Measurements from ENCODE around the gene MYH11.
"Not testable (repeated sequence)": the region's sequence is repeated elsewhere in the genome, so short reads cannot be mapped to it uniquely, and the experiment has no call there.

The MYH11 gene

GRCh38 chr16:15701975-15702970, 154.6 kb downstream of the MYH11 start:
- Mint-ChIP-seq H3K4me3 (no peak overlapping the region), H3K4me1 (no peaks in the 10 kb centered on the region), H3K36me3 (ENCODE audit: low read depth) (peaks cover 31% of the 10 kb centered on the region), H3K9me3 (no peaks in the 10 kb centered on the region), H3K27me3 (ENCODE audit: low read depth) (no peaks in the 10 kb centered on the region), H3K27ac (peak overlapping the region in 1 of 3 experiments; percentile 45)
- TF ChIP-seq CTCF (IDR thresholded peaks at IDR 0.05; ENCODE audit: unreplicated experiment in 3 of 3): no peak

- Mint-ChIP-seq H3K27ac (no peak overlapping the region), H3K4me3 (no peak overlapping the region), H3K36me3 (ENCODE audit: low read depth) (peaks cover 35% of the 10 kb centered on the region), H3K9me3 (no peaks in the 10 kb centered on the region), H3K4me1 (no peaks in the 10 kb centered on the region), H3K27me3 (ENCODE audit: low read depth) (no peaks in the 10 kb centered on the region)
- TF ChIP-seq CTCF (IDR thresholded peaks at IDR 0.05; ENCODE audit: unreplicated experiment in 3 of 3): no peak
These were observed 155.5 kb downstream of the MYH11 start for GRCh38 chr16:15701367-15701766.

GRCh38 chr16:15699819-15700218, 157.0 kb downstream of the MYH11 start:
- Mint-ChIP-seq H3K4me3 (no peak overlapping the region), H3K9me3 (no peaks in the 10 kb centered on the region), H3K36me3 (ENCODE audit: low read depth) (peaks cover 43% of the 10 kb centered on the region), H3K27ac (no peak overlapping the region), H3K27me3 (ENCODE audit: low read depth) (no peaks in the 10 kb centered on the region), H3K4me1 (no peaks in the 10 kb centered on the region)
- no peak for TF ChIP-seq CTCF (IDR thresholded peaks at IDR 0.05; ENCODE audit: unreplicated experiment in 3 of 3)

- H3K27ac Mint-ChIP-seq: no peak overlapping the region
- no peaks in the 10 kb centered on the region for H3K9me3 Mint-ChIP-seq
- no peaks in the 10 kb centered on the region for H3K27me3 Mint-ChIP-seq (ENCODE audit: low read depth)
- peaks cover 53% of the 10 kb centered on the region for H3K36me3 Mint-ChIP-seq (ENCODE audit: low read depth)
- H3K4me1 Mint-ChIP-seq: no peaks in the 10 kb centered on the region
- TF ChIP-seq CTCF (IDR thresholded peaks at IDR 0.05; ENCODE audit: unreplicated experiment in 3 of 3): no peak
- H3K4me3 Mint-ChIP-seq: no peak overlapping the region
These were observed 162.3 kb downstream of the MYH11 start for GRCh38 chr16:15694499-15694898.

DNA sequence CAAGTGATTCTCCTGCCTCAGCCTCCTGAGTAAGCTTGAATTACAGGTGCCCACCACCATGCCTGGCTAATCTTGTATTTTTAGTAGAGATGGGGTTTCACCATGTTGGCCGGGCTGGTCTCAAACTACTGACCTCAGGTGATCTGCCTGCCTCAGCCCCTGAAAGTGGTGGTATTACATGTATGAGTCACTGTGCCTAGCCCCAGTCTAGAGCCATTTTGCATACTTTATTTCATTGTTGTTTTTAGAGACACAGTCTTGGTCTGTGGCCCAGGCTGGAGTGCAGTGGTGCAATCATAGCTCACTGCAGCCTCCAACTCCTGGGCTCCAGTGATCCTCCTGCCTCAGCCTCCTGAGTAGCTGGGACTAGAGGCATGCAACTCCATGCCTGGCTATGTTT, 164.3 kb downstream of the MYH11 start:
- not testable (repeated sequence) for H3K9me3 Mint-ChIP-seq; H3K4me3 Mint-ChIP-seq; H3K27ac Mint-ChIP-seq; H3K27me3 Mint-ChIP-seq (ENCODE audit: low read depth); H3K4me1 Mint-ChIP-seq
- peaks cover 56% of the 10 kb centered on the region for H3K36me3 Mint-ChIP-seq (ENCODE audit: low read depth)

DNA sequence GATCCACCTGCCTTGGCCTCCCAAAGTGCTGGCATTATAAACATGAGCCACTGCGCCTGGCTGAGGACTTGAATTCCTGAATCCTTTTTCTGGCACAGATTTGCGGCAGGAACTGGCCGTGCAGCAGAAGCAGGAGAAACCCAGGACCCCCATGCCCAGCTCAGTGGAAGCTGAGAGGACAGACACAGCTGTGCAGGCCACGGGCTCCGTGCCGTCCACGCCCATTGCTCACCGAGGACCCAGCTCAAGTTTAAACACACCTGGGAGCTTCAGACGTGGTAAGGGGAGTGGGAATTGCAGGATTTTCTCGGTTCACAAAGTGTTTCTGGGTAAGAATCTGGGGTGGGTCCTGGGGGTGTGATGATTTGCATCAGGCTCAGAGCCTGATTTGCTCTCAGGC, 165.8 kb downstream of the MYH11 start:
- H3K9me3 Mint-ChIP-seq: no peaks in the 10 kb centered on the region
- no peak overlapping the region for H3K4me3 Mint-ChIP-seq
- no peaks in the 10 kb centered on the region for H3K4me1 Mint-ChIP-seq
- H3K27me3 Mint-ChIP-seq (ENCODE audit: low read depth): no peaks in the 10 kb centered on the region
- peaks cover 57% of the 10 kb centered on the region for H3K36me3 Mint-ChIP-seq (ENCODE audit: low read depth)
- no peak for TF ChIP-seq CTCF (IDR thresholded peaks at IDR 0.05; ENCODE audit: unreplicated experiment in 3 of 3)
- H3K27ac Mint-ChIP-seq: no peak overlapping the region
